DOHH2 (cell line): ENCODE data around the gene GLT1D1.

Source experiments
- EZH2phosphoT487 ChIP-seq: fragments of 200-600 bp; sonication (generic); IDR thresholded peaks from 2 replicates; pipeline ENCODE4 v1.6.1; 2017; ENCODE audit warnings: borderline replicate concordance, mild to moderate bottlenecking, antibody characterized with exemption, low read length, moderate library complexity, mixed read lengths
- TF ChIP-seq, protein P1 (sequence below): fragments of 200-600 bp; sonication (generic); IDR thresholded peaks from one replicate; pipeline ENCODE4 v1.5.1; 2014; ENCODE audit warnings: antibody characterized with exemption, mild to moderate bottlenecking, low read depth, low read length; ENCODE audit not compliant: poor library complexity, severe bottlenecking

DNA sequence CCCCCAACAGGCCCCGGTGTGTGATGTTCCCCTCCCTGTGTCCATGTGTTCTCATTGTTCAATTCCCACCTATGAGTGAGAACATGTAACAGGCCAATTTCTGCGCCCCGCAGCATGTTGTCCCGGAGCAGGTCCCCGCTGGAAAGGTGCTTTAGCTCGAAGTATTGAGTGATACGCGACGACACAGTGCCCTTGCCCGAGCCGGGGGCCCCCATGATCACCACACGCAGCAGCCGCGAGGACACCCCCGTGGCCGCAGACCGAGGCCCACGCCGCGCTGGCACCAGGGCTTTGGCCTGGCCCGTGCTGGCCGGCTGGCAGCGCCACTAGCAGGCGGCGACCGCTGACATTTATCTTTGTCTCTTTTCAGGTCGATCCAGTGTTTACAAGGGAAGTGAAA is 91.7 kb downstream of the GLT1D1 start:
- TF ChIP-seq, protein P1, sequence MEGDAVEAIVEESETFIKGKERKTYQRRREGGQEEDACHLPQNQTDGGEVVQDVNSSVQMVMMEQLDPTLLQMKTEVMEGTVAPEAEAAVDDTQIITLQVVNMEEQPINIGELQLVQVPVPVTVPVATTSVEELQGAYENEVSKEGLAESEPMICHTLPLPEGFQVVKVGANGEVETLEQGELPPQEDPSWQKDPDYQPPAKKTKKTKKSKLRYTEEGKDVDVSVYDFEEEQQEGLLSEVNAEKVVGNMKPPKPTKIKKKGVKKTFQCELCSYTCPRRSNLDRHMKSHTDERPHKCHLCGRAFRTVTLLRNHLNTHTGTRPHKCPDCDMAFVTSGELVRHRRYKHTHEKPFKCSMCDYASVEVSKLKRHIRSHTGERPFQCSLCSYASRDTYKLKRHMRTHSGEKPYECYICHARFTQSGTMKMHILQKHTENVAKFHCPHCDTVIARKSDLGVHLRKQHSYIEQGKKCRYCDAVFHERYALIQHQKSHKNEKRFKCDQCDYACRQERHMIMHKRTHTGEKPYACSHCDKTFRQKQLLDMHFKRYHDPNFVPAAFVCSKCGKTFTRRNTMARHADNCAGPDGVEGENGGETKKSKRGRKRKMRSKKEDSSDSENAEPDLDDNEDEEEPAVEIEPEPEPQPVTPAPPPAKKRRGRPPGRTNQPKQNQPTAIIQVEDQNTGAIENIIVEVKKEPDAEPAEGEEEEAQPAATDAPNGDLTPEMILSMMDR, result no peak
- no peak for TF ChIP-seq EZH2phosphoT487
